SKM-1 treated with dmso at 0.1 percent for 144 hours (cell line): ENCODE measurements around the gene MAZ.

ENCODE experiments used
- DNase-seq: peaks from one replicate; lab custom pipeline; 2025; ENCODE audit not compliant: unreplicated experiment; lab: John Stamatoyannopoulos, UW

The MAZ gene

DNA sequence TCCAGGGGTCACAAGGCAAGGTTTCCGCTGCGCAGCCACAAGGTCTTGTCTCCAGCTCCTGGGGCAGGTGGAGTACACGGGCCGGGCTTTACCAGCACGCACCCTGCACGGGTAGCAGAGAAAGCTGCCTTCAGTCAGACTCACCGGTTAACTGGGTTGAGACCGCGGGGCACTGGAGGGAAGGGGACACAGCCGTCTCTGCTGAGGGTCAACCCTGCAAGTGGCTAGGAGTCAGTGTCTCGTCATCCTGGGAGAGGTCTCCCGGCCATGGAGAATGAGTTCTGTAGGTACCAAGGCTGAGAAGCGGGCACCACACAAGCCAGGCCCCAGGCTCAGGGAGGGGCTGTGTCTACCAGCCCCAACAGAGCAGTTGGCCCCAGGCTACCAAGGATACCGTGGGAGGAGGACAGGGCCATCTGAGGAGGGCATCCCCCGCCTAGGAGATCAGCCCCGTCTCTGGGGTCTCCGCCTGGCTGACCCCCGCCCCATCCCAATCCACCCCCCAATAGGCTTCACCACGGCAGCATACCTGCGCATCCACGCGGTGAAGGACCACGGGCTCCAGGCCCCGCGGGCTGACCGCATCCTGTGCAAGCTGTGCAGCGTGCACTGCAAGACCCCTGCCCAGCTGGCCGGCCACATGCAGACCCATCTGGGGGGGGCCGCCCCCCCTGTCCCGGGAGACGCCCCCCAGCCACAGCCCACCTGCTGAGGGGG, 2.9 kb downstream of the MAZ start:
- DNase-seq = no peak

- no peak for DNase-seq
Measured at GRCh38 chr16:29809850-29810698, 3.7 kb downstream of the MAZ start.

GRCh38 chr16:29810699-29811169, 4.4 kb downstream of the MAZ start:
- no peak for DNase-seq

GRCh38 chr16:29811170-29811895, 5.0 kb downstream of the MAZ start:
- DNase-seq = no peak

GRCh38 chr16:29811896-29812665, 5.8 kb downstream of the MAZ start, which contains the start of gene PRRT2:
Gene PRRT2, plus strand, starts transcription at chr16:29812193. Its CDS starts 862 bp downstream, at chr16:29813055.
- no peak for DNase-seq

DNA sequence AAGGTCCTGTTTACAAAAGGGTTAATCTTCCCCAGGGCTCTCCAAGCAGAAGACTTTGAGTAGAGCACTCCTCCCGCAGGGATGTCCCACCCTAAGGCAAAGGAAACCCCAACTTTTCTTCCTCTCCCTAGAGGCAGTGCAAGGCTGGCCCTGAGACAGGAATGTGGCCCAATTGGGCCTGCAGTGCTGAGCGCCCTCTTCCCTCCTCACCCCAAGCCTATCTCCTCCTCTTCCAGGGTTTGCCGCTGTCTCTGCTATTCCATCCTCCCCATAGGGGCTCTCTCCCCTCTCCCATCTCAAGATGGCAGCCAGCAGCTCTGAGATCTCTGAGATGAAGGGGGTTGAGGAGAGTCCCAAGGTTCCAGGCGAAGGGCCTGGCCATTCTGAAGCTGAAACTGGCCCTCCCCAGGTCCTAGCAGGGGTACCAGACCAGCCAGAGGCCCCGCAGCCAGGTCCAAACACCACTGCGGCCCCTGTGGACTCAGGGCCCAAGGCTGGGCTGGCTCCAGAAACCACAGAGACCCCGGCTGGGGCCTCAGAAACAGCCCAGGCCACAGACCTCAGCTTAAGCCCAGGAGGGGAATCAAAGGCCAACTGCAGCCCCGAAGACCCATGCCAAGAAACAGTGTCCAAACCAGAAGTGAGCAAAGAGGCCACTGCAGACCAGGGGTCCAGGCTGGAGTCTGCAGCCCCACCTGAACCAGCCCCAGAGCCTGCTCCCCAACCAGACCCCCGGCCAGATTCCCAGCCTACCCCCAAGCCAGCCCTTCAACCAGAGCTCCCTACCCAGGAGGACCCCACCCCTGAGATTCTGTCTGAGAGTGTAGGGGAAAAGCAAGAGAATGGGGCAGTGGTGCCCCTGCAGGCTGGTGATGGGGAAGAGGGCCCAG, 6.7 kb downstream of the MAZ start:
- DNase-seq = no peak

DNA sequence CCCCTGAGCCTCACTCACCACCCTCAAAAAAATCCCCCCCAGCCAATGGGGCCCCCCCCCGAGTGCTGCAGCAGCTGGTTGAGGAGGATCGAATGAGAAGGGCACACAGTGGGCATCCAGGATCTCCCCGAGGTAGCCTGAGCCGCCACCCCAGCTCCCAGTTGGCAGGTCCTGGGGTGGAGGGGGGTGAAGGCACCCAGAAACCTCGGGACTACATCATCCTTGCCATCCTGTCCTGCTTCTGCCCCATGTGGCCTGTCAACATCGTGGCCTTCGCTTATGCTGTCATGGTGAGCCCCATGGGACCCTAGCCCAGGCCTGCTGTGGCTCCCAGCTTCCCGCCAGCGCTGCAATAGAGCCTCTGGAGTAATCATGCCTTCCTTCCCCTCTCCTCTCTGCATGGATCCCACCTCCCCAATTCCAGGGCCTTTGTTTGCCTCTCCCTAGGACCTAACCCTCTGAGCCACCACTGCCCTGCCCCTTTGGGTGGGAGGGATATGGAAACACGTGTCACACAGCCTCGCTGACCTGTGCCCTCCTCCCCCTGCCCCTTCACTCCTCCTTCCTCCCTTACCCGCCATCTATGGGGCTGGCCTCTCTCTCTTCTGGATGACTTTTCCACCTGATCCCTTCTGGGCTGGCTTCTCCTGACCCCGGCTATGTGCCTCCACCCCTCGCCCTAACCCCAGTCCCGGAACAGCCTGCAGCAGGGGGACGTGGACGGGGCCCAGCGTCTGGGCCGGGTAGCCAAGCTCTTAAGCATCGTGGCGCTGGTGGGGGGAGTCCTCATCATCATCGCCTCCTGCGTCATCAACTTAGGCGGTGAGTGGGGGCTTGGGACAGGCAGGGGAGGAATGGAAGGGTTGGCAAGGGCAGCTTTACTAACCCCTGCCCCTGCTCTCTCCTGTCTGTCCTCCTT, 7.6 kb downstream of the MAZ start:
- no peak for DNase-seq

- no peak for DNase-seq
Measured at GRCh38 chr16:29814592-29814991, 8.3 kb downstream of the MAZ start.

- no peak for DNase-seq
Measured at GRCh38 chr16:29815032-29815721, 8.8 kb downstream of the MAZ start.

GRCh38 chr16:29815793-29816693, 9.7 kb downstream of the MAZ start, which contains the start of gene PAGR1:
Gene PAGR1, plus strand, starts transcription at chr16:29816152. Its CDS starts 374 bp downstream, at chr16:29816526.
- peak; percentile 98 for DNase-seq

GRCh38 chr16:29816694-29817441, 10.5 kb downstream of the MAZ start:
- peak; percentile 69 for DNase-seq

- DNase-seq = no peak
Measured at GRCh38 chr16:29818082-29818481, 11.8 kb downstream of the MAZ start.

DNA sequence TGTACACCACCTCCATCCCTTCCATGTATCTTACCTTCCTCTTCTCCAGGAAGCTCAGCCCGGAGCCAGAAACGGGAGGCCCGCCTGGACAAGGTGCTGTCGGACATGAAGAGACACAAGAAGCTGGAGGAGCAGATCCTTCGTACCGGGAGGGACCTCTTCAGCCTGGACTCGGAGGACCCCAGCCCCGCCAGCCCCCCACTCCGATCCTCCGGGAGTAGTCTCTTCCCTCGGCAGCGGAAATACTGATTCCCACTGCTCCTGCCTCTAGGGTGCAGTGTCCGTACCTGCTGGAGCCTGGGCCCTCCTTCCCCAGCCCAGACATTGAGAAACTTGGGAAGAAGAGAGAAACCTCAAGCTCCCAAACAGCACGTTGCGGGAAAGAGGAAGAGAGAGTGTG, 13.2 kb downstream of the MAZ start:
- DNase-seq = no peak

DNA sequence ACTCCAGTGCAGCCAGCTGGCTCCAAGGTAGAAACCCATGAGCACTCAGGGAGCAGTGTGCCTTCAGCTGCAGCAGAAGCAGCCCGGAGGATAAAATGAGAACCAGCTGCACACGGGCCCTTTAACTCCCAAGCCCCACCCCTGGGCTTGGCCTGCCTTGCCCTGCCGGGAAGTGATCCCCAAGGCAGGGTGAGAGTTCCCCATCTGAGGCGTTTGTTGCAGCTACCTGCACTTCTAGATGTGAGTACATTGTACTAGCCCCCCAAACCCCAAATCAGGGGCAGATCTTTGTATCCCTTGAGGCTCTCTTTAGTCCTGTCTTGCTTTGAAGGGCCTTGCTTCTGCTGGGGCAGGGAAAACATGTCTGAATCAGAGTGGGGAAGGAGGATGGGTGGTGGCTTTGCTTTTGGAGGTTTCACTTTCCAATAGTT, 14.0 kb downstream of the MAZ start, which contains the start of gene MVP:
MVP (plus strand) TSS at position 192 of the 431 bp plus-strand sequence. CDS start 10,088 bp downstream, outside the sequence.
- DNase-seq = peak; percentile 64

- no peak for DNase-seq
Measured at GRCh38 chr16:29820730-29821642, 14.7 kb downstream of the MAZ start.
